HepG2 (cell line): ENCODE measurements around the gene LSM2. TPM values are rescaled to one million over a fixed set of nuclear protein-coding genes. Genes with fewer than 3 reads are reported as not detected.

ENCODE experiments used
- ATF7 ChIP-seq, 2 experiments: fragments of 450-650 bp in 1 of 2; sonication (generic) in 1 of 2; formaldehyde crosslinking in 1 of 2; IDR thresholded peaks; 2 replicates each; pipeline versions ENCODE4 v1.4.0 to v1.6.1; 2016 to 2020; ENCODE audit warnings: antibody characterized with exemption in 1 of 2, mild to moderate bottlenecking in 1 of 2, missing genetic modification reagents in 1 of 2
- CSRNP1 ChIP-seq: sonication (generic); formaldehyde crosslinking; IDR thresholded peaks from 2 replicates; pipeline ENCODE4 v1.8.1; 2023; ENCODE audit warnings: mild to moderate bottlenecking, missing genetic modification reagents
- IRF2 ChIP-seq: IDR thresholded peaks from 2 replicates; pipeline ENCODE4 v1.6.1; 2018; ENCODE audit warnings: missing genetic modification reagents, missing compliant biosample characterization
- MAZ ChIP-seq, 2 experiments: sonication (generic) in 1 of 2; formaldehyde crosslinking in 1 of 2; IDR thresholded peaks; 2 replicates each; pipeline versions ENCODE4 v1.5.0 to v1.6.1; 2012 to 2020; ENCODE audit warnings: low read depth in 2 of 2, mild to moderate bottlenecking in 2 of 2, borderline replicate concordance in 1 of 2, improper control_type of control experiment in 1 of 2, low read length in 1 of 2, missing genetic modification reagents in 1 of 2, moderate library complexity in 1 of 2
- NAIF1 ChIP-seq: sonication (generic); formaldehyde crosslinking; IDR thresholded peaks from 2 replicates; pipeline ENCODE4 v1.5.0; 2020; ENCODE audit warnings: mild to moderate bottlenecking, missing genetic modification reagents, borderline replicate concordance
- NKX3-1 ChIP-seq: sonication (generic); formaldehyde crosslinking; IDR thresholded peaks from 2 replicates; pipeline ENCODE4 v1.5.0; 2020; ENCODE audit warnings: missing genetic modification reagents
- PBX3 ChIP-seq: sonication (generic); formaldehyde crosslinking; IDR thresholded peaks from 2 replicates; pipeline ENCODE4 v1.8.1; 2023; ENCODE audit warnings: missing genetic modification reagents, inconsistent platforms, borderline replicate concordance
- PHF20 ChIP-seq: sonication (generic); formaldehyde crosslinking; IDR thresholded peaks from 2 replicates; pipeline ENCODE4 v1.5.0; 2020; ENCODE audit warnings: mild to moderate bottlenecking, missing genetic modification reagents
- RAD21 ChIP-seq: fragments of 450-650 bp; formaldehyde crosslinking; IDR thresholded peaks from 2 replicates; pipeline ENCODE4 v1.5.0; 2020; ENCODE audit warnings: mild to moderate bottlenecking
- SIN3A ChIP-seq: IDR thresholded peaks from 2 replicates; pipeline ENCODE4 v1.6.1; 2011; ENCODE audit warnings: low read depth, mild to moderate bottlenecking, control low read depth, low read length, borderline replicate concordance
- SMARCC2 ChIP-seq: fragments of 450-650 bp; IDR thresholded peaks from 2 replicates; pipeline ENCODE4 v1.6.1; 2017; ENCODE audit warnings: antibody characterized with exemption, mild to moderate bottlenecking
- ZBTB43 ChIP-seq: sonication (generic); formaldehyde crosslinking; conservative IDR thresholded peaks from 2 replicates; pipeline ENCODE4 v1.4.0; 2020; ENCODE audit warnings: missing genetic modification reagents
- ZNF256 ChIP-seq: sonication (generic); formaldehyde crosslinking; conservative IDR thresholded peaks from 2 replicates; pipeline ENCODE4 v1.4.0; 2020; ENCODE audit warnings: missing genetic modification reagents
- ZNF318 ChIP-seq: sonication (generic); formaldehyde crosslinking; IDR thresholded peaks from 2 replicates; pipeline ENCODE4 v1.4.0; 2020; ENCODE audit warnings: mild to moderate bottlenecking, missing genetic modification reagents
- ZNF792 ChIP-seq: IDR thresholded peaks from 2 replicates; pipeline ENCODE4 v1.6.1; 2016
- polyA plus RNA-seq, 8 experiments: library from polyadenylated mRNA; depleted of rRNA in 3 of 8; stranded (reverse) in 7 of 8; unstranded in 1 of 8; fragments of >200 nt; fragmentation: Illumina TruSeq in 4 of 8; extraction: Trizol in 4 of 8; gene quantifications; 2 replicates each; pipeline versions ENCODE4 v1.2.1 to v1.2.3, GENCODE V29; 2011 to 2016; ENCODE audit warnings: low read depth in 4 of 8, missing spikeins in 1 of 8, mixed read lengths in 1 of 8; ENCODE audit not compliant: insufficient read depth in 1 of 8
- total RNA-seq, 5 experiments: library from RNA; depleted of rRNA; stranded (reverse); fragments of >200 nt; fragmentation: Illumina TruSeq; extraction: Trizol; gene quantifications; 2 replicates each; pipeline ENCODE4 v1.2.3, GENCODE V29; 2016; ENCODE audit warnings: low read depth in 1 of 5

Gene LSM2
- total and polyA plus RNA-seq, 2 of the 13 experiments (the other 11 are each of a cell fraction or from before 2014, with no cell fraction given) = 69.4 to 90.5 TPM

- TF ChIP-seq RAD21 (peak; percentile 26; the same call in 1 of the 2 replicates), CSRNP1 (CRISPR knock-in tag) (no peak), SIN3A (no peak; the same call in 1 of the 2 replicates), SMARCC2 (0 out of 2 replicates have a peak, but pooled peaks have one; percentile 9), ZNF318 (no peak), ZNF792 (no peak), PBX3 (CRISPR knock-in tag) (no peak), NAIF1 (no peak), ZBTB43 (CRISPR knock-in tag) (no peak), ZNF256 (CRISPR knock-in tag) (no peak), IRF2 (CRISPR knock-in tag) (no peak), NKX3-1 (CRISPR knock-in tag) (no peak), PHF20 (CRISPR knock-in tag) (no peak), ATF7 (IDR thresholded peaks at IDR 0.05) (no peak), ATF7 (CRISPR knock-in tag; IDR thresholded peaks at IDR 0.05) (no peak), MAZ (IDR thresholded peaks at IDR 0.05; ENCODE audit: borderline replicate concordance, low read depth, low read length) (no peak), MAZ (CRISPR knock-in tag; IDR thresholded peaks at IDR 0.05; ENCODE audit: low read depth) (0 out of 2 replicates have a peak, but pooled peaks have one; percentile 37)
These were observed 30.0 kb upstream of the LSM2 start (continued) for GRCh38 chr6:31836474-31837368.
